Liver (tissue), 3 donors: ENCODE data around the gene STK24.

ENCODE experiments used
- GABPA ChIP-seq, 2 donors: IDR thresholded peaks in 1 of 2; conservative IDR thresholded peaks in 1 of 2; 2 replicates each; pipeline ENCODE4 v1.6.1; 2016; ENCODE audit warnings: antibody characterized with exemption in 2 of 2, mild to moderate bottlenecking in 1 of 2, moderate library complexity in 1 of 2
- JUND ChIP-seq, 2 donors: IDR thresholded peaks; 2 replicates each; pipeline ENCODE4 v1.6.1; 2016; ENCODE audit warnings: antibody characterized with exemption in 2 of 2
- RXRA ChIP-seq, 2 donors: IDR thresholded peaks; 2 replicates each; pipeline ENCODE4 v1.6.1; 2017 to 2018; ENCODE audit warnings: antibody characterized with exemption in 2 of 2, mild to moderate bottlenecking in 1 of 2
- SP1 ChIP-seq: IDR thresholded peaks from 2 replicates; pipeline ENCODE4 v1.6.1; 2018; ENCODE audit warnings: antibody characterized with exemption, mild to moderate bottlenecking
- TAF1 ChIP-seq: conservative IDR thresholded peaks from 2 replicates; pipeline ENCODE4 v1.6.1; 2016; ENCODE audit warnings: antibody characterized with exemption, mild to moderate bottlenecking
- ZBTB33 ChIP-seq: IDR thresholded peaks from 2 replicates; pipeline ENCODE4 v1.6.1; 2016; ENCODE audit warnings: antibody characterized with exemption
- TF ChIP-seq, protein P1 (sequence below): fragments of 150-350 bp; IDR thresholded peaks from 2 replicates; pipeline ENCODE4 v1.5.1; 2017; ENCODE audit warnings: improper control_type of control experiment, low read depth, low read length; ENCODE audit not compliant: missing input control
- TF ChIP-seq, protein P2 (sequence below): IDR thresholded peaks from 2 replicates; pipeline ENCODE4 v1.6.1; 2016; ENCODE audit warnings: antibody characterized with exemption, mild to moderate bottlenecking
- donor health status: healthy.
- donor health status: healthy.

DNA sequence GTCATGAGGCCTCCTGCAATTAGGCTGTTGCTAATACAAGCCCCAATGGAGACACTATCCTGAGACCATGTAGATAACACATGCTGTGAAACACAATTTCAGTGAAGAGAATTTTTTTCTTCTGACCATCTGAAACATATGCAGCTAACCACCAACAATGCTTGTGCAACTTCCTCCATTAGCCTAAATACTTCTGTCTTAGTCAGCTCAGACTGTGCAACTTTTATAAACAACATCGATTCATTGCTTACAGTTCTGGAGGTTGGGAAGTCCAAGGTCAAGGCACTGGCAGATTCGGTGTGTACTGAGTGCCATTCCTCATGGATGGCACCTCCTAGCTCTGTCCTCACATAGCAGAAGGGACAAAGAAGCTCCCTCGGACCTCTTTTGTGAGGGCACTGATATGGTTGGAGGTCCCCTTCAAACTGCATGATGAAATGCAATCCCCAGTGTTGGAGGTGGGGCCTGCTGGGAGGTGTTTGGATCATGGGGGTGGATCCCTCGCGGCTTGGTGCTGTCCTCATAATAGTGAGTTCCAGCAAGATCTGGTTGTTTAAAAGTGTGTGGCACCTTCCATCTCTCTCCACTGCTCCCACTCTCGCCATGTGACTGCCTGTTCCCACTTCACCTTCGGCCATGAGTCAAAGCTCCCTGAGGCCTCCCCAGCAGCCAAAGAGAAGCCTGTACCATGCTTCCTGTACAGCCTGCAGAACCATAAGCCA lies 27.7 kb downstream of the STK24 start:
- TF ChIP-seq ZBTB33 (no peak), TAF1 (no peak), JUND (IDR thresholded peaks at IDR 0.05) (no peak), SP1 (no peak), GABPA (IDR thresholded peaks at IDR 0.05 in 1 of 2, conservative IDR thresholded peaks at IDR 0.05 in 1 of 2) (no peak), RXRA (IDR thresholded peaks at IDR 0.05) (no peak)
- TF ChIP-seq, protein P1, sequence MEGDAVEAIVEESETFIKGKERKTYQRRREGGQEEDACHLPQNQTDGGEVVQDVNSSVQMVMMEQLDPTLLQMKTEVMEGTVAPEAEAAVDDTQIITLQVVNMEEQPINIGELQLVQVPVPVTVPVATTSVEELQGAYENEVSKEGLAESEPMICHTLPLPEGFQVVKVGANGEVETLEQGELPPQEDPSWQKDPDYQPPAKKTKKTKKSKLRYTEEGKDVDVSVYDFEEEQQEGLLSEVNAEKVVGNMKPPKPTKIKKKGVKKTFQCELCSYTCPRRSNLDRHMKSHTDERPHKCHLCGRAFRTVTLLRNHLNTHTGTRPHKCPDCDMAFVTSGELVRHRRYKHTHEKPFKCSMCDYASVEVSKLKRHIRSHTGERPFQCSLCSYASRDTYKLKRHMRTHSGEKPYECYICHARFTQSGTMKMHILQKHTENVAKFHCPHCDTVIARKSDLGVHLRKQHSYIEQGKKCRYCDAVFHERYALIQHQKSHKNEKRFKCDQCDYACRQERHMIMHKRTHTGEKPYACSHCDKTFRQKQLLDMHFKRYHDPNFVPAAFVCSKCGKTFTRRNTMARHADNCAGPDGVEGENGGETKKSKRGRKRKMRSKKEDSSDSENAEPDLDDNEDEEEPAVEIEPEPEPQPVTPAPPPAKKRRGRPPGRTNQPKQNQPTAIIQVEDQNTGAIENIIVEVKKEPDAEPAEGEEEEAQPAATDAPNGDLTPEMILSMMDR, result no peak
- TF ChIP-seq, protein P2, sequence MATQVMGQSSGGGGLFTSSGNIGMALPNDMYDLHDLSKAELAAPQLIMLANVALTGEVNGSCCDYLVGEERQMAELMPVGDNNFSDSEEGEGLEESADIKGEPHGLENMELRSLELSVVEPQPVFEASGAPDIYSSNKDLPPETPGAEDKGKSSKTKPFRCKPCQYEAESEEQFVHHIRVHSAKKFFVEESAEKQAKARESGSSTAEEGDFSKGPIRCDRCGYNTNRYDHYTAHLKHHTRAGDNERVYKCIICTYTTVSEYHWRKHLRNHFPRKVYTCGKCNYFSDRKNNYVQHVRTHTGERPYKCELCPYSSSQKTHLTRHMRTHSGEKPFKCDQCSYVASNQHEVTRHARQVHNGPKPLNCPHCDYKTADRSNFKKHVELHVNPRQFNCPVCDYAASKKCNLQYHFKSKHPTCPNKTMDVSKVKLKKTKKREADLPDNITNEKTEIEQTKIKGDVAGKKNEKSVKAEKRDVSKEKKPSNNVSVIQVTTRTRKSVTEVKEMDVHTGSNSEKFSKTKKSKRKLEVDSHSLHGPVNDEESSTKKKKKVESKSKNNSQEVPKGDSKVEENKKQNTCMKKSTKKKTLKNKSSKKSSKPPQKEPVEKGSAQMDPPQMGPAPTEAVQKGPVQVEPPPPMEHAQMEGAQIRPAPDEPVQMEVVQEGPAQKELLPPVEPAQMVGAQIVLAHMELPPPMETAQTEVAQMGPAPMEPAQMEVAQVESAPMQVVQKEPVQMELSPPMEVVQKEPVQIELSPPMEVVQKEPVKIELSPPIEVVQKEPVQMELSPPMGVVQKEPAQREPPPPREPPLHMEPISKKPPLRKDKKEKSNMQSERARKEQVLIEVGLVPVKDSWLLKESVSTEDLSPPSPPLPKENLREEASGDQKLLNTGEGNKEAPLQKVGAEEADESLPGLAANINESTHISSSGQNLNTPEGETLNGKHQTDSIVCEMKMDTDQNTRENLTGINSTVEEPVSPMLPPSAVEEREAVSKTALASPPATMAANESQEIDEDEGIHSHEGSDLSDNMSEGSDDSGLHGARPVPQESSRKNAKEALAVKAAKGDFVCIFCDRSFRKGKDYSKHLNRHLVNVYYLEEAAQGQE, result no peak
